ENCODE measurements around the gene FAM81A. TPM values are rescaled to one million over a fixed set of nuclear protein-coding genes. Genes with fewer than 3 reads are reported as not detected.

Gene FAM81A
- total RNA-seq, 1 experiment from 2014 or later, result 2.0 TPM

DNA sequence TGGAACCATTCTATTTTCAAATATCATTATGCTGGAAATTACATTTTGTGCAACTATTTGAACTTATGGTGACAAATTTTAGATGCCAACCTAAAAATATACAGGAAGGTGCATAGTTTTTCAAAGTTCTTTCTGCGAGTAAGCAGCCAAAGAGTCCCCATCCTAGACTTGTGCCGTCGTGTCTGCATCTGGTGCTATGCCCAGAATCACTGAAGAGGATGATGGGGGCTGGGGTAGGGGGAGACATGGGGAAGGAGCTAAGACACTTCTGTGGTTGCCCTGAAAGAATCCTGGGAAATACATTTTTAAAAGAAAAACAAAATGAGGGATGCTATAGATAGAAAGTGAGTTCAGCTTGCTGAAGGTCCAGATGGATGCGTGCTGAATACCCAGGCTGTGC, 21.2 kb upstream of the FAM81A start (continued):
- TF ChIP-seq, protein P1, sequence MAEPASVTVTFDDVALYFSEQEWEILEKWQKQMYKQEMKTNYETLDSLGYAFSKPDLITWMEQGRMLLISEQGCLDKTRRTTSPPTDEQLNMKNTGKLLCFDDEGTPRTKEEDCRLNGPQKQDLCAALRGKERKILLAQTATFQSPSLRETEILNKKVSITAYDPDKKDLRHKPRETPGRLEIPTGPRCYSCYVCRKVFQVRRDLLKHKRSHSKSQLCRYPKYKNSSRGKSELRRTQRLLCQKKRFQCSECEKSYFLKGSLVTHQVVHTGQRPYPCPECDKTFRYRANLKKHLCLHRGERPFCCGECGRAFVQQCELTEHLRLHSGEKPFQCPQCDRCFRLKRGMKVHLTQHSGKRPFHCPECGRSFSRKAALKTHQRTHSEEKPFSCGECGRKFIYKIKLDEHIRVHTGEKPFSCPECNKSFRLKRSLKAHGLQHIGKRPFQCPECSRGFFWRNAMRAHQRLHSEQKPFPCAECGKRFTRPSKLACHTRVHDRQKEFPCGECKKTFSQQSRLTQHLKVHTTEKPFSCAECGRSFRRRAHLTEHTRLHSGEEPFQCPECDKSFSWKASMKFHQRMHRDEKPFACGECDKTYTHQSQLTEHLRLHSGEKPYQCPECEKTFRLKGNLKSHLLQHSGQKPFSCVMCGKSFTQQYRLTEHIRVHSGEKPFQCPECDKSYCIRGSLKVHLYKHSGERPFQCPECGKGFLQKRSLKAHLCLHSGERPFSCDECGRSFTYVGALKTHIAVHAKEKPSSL (CRISPR knock-in tag; conservative IDR thresholded peaks at IDR 0.05), result no peak
- TF ChIP-seq FOXJ3 (CRISPR knock-in tag; IDR thresholded peaks at IDR 0.05; ENCODE audit: borderline replicate concordance), result no peak
- TF ChIP-seq OVOL2 (CRISPR knock-in tag; IDR thresholded peaks at IDR 0.05; ENCODE audit: borderline replicate concordance), result no peak
- TF ChIP-seq NR3C1 (CRISPR knock-in tag; conservative IDR thresholded peaks at IDR 0.05; ENCODE audit: low read depth), result no peak
- TF ChIP-seq SP1 (CRISPR knock-in tag; conservative IDR thresholded peaks at IDR 0.05), result no peak
- no peak for TF ChIP-seq ZNF232 (CRISPR knock-in tag; IDR thresholded peaks at IDR 0.05)
- no peak for TF ChIP-seq TEAD1 (CRISPR knock-in tag; IDR thresholded peaks at IDR 0.05)
- TF ChIP-seq, protein P2, sequence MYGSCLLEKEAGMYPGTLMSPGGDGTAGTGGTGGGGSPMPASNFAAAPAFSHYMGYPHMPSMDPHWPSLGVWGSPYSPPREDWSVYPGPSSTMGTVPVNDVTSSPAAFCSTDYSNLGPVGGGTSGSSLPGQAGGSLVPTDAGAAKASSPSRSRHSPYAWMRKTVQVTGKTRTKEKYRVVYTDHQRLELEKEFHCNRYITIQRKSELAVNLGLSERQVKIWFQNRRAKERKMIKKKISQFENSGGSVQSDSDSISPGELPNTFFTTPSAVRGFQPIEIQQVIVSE (CRISPR knock-in tag; IDR thresholded peaks at IDR 0.05; ENCODE audit: borderline replicate concordance), result no peak
- no peak for TF ChIP-seq ZNF671 (CRISPR knock-in tag; IDR thresholded peaks at IDR 0.05)
- TF ChIP-seq, protein P3, sequence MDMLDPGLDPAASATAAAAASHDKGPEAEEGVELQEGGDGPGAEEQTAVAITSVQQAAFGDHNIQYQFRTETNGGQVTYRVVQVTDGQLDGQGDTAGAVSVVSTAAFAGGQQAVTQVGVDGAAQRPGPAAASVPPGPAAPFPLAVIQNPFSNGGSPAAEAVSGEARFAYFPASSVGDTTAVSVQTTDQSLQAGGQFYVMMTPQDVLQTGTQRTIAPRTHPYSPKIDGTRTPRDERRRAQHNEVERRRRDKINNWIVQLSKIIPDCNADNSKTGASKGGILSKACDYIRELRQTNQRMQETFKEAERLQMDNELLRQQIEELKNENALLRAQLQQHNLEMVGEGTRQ (CRISPR knock-in tag; IDR thresholded peaks at IDR 0.05), result no peak
- TF ChIP-seq RELA (CRISPR knock-in tag; IDR thresholded peaks at IDR 0.05; ENCODE audit: borderline replicate concordance), result no peak

DNA sequence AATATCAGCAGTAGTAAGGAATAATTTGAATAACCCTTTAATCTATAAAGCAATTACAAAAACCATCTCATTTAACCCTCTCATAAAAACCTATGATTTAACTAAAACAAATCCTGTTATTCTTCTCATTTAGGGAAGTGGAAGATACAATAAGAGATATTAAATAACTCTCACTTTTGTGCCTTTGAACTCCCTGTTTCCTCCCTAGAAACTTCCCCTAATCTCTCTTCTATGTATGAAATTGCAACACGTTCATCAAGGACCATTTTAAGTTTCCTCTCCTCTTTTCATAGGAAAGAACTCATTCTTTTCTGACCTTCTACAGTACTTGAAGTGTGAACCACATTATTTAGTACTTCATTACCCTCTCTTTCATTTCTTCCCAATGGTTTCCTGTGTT, 18.8 kb upstream of the FAM81A start:
- ATAC-seq (no peak), DNase-seq (ENCODE audit: low spot score) (no peak)
- H3K27me3 Mint-ChIP-seq (ENCODE audit: low read depth), result peaks cover 22% of the 10 kb centered on the region
- ChIA-PET POLR2A (no interaction called here), CTCF (interaction anchor here (2.4 to 2.6 kb wide), 3 partner anchors 73 to 172 kb away, joined by 11 to 26 read pairs (median 17); no protein-coding TSS in a partner anchor)
- no peak overlapping the region for H3K27ac Mint-ChIP-seq
- TF ChIP-seq TP53 (CRISPR knock-in tag; IDR thresholded peaks at IDR 0.05) (no peak), NR2C2 (CRISPR knock-in tag; IDR thresholded peaks at IDR 0.05) (no peak), MYBL2 (CRISPR knock-in tag; IDR thresholded peaks at IDR 0.05) (no peak), ZNF263 (CRISPR knock-in tag; IDR thresholded peaks at IDR 0.05; ENCODE audit: low read depth) (no peak), GABPB1 (CRISPR knock-in tag; IDR thresholded peaks at IDR 0.05) (no peak), FOXJ3 (CRISPR knock-in tag; IDR thresholded peaks at IDR 0.05; ENCODE audit: borderline replicate concordance) (no peak), FOXK1 (CRISPR knock-in tag; IDR thresholded peaks at IDR 0.05) (no peak)
- TF ChIP-seq, protein P4, sequence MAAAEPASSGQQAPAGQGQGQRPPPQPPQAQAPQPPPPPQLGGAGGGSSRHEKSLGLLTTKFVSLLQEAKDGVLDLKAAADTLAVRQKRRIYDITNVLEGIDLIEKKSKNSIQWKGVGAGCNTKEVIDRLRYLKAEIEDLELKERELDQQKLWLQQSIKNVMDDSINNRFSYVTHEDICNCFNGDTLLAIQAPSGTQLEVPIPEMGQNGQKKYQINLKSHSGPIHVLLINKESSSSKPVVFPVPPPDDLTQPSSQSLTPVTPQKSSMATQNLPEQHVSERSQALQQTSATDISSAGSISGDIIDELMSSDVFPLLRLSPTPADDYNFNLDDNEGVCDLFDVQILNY (CRISPR knock-in tag; IDR thresholded peaks at IDR 0.05), result no peak
- TF ChIP-seq, protein P5, sequence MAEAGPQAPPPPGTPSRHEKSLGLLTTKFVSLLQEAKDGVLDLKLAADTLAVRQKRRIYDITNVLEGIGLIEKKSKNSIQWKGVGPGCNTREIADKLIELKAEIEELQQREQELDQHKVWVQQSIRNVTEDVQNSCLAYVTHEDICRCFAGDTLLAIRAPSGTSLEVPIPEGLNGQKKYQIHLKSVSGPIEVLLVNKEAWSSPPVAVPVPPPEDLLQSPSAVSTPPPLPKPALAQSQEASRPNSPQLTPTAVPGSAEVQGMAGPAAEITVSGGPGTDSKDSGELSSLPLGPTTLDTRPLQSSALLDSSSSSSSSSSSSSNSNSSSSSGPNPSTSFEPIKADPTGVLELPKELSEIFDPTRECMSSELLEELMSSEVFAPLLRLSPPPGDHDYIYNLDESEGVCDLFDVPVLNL (CRISPR knock-in tag; IDR thresholded peaks at IDR 0.05; ENCODE audit: borderline replicate concordance, low read depth), result no peak
- TF ChIP-seq, protein P1 (CRISPR knock-in tag; conservative IDR thresholded peaks at IDR 0.05), result no peak
- TF ChIP-seq, protein P6, sequence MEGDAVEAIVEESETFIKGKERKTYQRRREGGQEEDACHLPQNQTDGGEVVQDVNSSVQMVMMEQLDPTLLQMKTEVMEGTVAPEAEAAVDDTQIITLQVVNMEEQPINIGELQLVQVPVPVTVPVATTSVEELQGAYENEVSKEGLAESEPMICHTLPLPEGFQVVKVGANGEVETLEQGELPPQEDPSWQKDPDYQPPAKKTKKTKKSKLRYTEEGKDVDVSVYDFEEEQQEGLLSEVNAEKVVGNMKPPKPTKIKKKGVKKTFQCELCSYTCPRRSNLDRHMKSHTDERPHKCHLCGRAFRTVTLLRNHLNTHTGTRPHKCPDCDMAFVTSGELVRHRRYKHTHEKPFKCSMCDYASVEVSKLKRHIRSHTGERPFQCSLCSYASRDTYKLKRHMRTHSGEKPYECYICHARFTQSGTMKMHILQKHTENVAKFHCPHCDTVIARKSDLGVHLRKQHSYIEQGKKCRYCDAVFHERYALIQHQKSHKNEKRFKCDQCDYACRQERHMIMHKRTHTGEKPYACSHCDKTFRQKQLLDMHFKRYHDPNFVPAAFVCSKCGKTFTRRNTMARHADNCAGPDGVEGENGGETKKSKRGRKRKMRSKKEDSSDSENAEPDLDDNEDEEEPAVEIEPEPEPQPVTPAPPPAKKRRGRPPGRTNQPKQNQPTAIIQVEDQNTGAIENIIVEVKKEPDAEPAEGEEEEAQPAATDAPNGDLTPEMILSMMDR (IDR thresholded peaks at IDR 0.05), result no peak
- no peak overlapping the region for H3K4me3 Mint-ChIP-seq
- H3K36me3 Mint-ChIP-seq, result no peaks in the 10 kb centered on the region
- H3K4me1 Mint-ChIP-seq, result peaks cover 19% of the 10 kb centered on the region
- H3K9me3 Mint-ChIP-seq, result no peaks in the 10 kb centered on the region

Data from WTC11 (cell line).